ENCODE results near the gene RGS7. TPM values are rescaled to one million over a fixed set of nuclear protein-coding genes. Genes with fewer than 3 reads are reported as not detected.
"Not testable (repeated sequence)": the region's sequence is repeated elsewhere in the genome, so short reads cannot be mapped to it uniquely, and the experiment has no call there.

RGS7 gene
- total RNA-seq, 1 donor from 2014 or later: 0.81 TPM

DNA sequence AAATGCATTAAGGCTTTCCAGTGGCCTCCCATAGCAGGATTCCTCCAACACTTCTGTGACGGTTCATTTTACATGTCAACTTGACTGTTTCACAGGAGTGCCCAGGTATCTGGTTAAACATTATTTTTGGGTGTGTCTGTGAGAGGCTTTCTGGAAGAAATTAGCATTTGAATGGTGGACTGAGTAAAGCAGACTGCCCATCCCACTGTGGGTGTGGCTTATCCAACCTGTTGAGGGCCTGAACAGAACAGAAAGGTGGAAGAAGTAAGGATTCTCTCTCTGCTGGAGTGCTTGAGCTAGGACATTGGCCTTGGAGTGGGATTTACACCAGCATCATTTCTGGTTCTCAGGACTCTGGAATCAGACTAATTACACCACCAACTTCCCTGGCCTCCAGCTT lies 85.6 kb downstream of the RGS7 start:
- DNase-seq (ENCODE audit: low spot score): peak; percentile 34

DNA sequence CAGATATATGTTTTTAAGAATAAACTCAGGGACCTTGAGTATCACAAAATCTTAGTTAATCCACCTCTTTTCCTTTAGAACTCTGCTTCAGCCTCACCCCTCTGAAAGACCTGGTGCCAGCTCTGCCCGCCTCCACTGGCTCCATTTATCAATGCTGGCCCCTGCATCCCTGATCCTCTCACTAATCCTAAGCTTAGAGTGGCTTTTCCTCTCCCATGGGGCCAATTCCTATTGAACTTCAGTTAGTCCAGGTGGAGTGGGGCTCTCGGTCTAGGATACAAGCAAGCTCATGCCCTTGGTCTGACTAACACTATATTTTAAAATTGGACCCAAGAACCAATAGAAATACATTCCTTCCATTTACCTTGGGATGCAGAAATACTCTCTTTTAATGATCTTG lies 87.0 kb downstream of the RGS7 start:
- DNase-seq (ENCODE audit: low spot score): no peak

DNA sequence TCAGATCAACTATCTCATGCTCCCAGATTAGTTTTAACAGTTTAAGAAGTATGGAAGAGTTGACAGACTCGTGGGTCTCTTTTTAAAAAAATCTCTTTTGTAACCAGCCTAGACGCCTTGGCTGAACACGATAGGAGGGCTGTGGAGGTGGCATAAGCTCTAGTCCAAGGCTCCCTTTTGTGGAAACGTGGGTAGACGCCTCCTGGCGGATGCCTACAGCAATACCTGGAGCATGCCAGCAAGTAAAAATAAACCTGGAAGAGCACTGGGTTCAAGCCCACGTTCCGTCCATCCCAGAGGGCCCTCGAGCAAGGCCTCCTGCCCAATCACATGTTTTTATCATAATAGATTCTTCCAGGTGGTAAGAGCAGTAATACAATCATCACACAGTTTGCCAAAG lies 87.9 kb downstream of the RGS7 start:
- DNase-seq (ENCODE audit: low spot score): no peak

DNA sequence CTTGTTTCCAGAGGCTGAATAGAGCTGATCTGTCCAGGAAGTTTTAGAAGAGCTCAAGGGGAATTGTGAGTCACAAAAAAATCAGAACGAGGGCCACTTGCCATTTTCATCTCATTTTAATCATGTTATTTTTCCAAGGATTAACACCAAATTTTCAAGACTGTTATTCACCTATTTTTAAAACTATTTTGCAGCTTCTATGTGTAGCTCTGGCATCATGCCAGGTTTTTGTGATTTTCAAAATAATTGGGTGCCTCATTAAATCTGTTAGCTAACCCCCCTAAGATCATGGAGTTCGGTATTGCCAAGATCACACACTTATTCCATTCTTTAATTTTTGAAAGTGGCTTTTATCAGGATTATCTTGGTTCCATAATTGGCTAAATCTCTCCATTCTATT lies 90.9 kb downstream of the RGS7 start:
- DNase-seq (ENCODE audit: low spot score): no peak

DNA sequence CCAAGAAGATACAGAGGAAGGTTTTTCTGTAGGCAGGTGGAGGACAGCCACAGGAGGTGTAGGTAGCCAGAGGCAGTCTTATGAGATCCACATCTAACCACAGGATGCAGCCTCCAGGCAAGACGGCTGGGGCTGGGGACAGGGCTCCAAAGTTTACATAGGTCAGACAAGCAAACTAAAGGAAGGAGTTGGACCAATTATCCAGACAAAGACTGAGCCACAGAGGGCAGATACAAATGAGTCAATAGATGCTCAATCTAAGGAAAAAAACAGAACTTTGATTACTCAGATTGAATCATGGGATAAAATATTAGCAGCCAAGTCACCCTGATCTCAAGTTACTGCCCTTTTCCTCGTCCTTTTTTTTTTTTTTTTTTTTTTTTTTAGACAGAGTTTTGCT lies 91.6 kb downstream of the RGS7 start:
- DNase-seq (ENCODE audit: low spot score): no peak

DNA sequence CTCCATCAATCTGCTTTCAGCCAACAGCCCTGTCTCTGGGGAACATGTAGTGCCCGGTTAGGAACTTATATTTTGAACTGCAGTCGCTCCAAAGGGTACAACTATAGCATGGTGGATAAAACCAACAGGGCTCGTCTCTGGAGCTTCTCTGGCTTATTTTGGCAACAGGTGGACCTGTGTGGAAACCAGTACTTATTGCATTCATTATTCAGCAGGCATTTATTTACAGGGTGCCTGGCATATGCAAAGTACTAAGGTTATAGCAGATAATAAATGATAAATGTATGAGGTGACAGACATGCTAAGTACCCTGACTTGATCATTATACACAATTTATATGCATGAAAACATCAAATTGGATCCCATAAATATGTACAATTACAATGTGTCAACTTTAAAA lies 93.7 kb downstream of the RGS7 start:
- DNase-seq (ENCODE audit: low spot score): no peak

DNA sequence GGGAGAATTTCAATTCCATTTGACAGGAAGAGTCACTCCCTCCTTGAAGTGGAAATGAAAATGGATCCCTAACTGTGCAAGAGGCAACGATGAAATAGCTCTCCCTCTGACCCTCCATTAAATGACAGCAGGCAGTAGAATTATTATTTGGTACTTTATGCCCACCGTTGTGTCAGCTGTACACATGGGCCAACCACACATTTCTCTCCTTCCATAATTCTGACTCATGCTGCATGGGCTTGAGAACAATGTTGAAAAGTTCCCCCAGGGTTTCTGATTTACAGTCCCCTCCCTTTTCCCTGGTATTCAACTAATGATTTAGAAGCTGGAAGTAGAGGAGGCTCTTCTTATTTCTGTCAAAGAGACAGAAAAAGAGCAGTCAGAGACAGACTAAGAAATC lies 103.5 kb downstream of the RGS7 start:
- no peak for DNase-seq (ENCODE audit: low spot score)

DNA sequence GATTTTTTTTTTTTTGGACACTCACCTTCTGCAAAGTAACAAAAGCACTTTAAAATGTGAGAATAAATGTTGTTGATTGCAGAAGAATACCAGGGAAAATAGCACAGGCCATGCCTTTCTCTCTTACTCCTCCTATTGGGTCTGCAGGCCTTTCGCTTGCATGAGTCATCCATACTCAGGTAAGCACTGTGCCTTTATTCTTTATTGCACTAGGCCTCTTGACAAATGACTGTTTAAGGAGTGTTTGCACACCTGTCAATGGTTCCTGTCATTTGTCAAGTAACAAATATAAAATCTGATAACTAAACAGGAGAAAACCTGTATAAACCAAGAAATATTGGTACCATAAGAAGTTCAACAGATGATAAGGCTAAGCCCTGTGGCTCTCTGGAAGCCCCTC lies 106.5 kb downstream of the RGS7 start:
- no peak for DNase-seq (ENCODE audit: low spot score)

DNA sequence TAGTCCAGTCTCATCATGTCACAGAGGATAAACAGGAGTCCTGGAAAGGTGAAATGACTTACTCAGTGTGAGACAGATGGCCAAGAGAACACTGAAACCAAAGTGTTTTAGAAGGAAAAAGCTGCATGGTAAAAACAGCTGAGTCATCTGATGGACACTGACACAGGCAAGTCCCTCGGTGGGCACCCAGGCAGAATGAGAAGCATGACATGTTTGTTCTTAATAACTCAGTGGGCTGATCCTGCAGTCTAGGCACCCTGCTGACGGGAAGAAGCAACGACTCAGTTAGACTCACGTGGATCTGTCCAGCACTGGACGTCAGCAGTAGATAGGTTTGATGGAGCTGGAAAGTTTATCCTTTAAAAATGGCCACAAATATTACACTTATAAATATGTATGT lies 116.9 kb downstream of the RGS7 start:
- DNase-seq (ENCODE audit: low spot score): no peak

DNA sequence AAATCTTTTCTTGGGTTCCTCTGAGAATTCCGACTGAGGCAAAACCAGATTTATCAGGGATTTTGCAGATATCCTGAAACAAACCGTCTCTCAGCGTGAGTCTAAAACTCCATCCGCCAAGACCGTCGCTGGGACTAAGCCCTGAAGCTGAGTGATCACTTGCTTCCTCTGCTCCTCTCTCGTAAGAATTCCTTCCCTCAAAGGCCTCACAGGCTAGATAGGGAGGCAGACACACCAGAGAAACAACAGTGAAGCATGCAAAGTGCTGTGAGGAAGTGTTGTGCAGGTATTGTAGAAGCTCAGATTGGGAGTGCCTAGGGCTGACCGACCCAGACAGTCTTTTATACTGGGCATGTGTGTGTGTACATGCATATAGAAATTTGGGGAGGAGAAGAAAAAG lies 119.1 kb downstream of the RGS7 start:
- DNase-seq (ENCODE audit: low spot score): no peak

DNA sequence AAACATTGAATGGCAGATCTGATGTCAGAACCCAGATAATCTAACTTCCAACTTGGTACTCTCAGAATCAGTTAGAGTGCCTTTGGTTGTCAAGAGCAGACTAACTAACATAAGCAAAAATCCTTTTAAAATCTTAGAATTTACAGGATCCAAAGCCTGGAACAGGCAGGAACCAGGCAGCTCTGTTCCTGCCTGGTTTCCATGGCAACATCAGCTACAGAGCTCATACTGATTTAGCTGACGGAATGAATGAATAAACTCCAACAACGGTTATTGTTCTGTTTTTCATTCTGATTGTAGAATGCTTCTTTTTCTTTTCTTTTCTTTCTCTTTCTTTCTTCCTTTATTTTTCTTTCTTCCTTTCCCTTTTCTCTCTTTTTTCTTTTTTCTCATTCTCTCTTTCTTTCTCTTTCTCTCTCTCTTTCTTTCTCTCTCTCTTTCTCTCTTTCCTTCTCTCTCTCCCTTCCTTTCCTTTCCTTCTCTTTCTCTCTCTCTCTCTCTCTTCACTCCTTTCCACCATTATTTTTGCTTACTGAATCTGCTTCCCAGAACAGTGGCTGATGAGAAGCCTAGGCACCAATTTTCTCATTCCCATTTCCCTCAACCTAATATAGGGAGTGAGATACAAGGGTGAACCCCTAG lies 121.6 kb downstream of the RGS7 start:
- no peak for DNase-seq (ENCODE audit: low spot score)

DNA sequence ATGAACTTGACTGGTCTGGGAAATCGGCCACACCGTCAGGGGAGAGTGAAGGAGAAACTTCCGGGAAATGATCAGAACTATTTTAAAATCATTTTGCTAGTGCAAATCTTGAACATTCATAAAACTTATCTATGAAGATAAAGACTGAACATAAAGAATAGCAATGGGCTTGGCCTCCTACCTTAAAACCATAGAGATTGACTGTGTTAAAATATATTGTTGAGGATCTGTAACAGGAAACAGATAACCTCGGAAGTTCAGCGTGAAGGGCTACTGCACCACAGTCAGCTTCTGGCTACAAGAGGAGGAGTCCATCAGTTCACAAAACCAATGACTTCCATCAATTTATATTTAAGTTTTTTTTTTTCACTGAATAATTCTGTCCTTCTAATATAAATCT lies 127.3 kb downstream of the RGS7 start:
- no peak for DNase-seq (ENCODE audit: low spot score)

DNA sequence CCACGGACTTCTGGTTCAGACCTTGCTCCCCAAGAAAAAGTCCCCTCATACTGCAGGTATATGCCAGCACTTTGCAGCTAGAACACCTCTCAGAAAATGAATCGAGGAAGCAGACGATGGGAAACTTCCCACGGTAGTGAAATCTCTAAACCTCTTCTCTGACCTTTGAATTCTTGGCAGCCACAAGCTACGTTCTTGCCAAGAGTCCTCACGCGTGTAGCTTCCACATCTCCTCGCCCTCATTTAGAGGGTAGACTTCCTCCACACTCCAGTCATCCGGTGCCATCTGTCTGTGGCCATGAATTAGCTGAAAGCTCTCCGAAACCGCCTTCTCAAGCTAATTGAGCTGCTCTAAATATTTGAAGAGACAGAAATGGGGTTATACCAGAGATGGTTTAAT lies 127.8 kb downstream of the RGS7 start:
- peak; percentile 49 for DNase-seq (ENCODE audit: low spot score)

DNA sequence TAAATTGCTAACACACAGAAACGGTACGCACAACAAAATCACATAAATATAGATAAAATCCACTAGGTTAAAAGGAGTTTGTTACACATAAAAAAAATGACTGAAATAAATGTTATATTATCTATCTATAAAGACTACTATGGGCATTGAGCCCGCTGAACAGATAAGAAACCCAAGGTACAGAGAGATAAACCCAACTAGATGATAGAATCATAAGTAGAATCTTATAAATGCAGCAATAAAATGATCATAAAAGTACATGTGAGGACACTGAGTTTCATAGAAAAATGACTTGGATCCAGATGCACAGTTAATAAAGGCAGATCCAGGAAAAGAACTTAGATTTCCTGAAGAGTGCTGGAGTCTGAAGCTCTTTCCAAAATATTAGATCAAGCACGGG lies 128.7 kb downstream of the RGS7 start:
- no peak for DNase-seq (ENCODE audit: low spot score)

DNA sequence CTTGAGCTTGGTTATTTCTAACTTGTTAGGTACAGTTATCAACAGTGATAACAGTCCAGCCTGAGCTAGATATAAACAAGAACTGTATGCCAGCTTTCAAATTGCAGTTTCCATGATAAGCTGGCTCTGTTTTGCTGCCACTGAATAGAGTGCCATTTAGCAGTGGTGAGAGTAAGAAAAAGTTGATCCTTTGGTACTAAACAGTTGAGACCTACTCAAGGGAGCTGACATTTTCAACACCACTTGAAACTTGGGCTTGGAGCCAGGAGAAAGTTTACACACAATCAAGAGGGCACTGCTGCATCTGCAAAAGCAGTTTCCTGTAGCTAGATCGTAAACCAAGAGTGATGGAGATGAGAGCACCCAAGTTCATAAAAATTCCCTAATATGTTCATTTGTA lies 131.3 kb downstream of the RGS7 start:
- no peak for DNase-seq (ENCODE audit: low spot score)

DNA sequence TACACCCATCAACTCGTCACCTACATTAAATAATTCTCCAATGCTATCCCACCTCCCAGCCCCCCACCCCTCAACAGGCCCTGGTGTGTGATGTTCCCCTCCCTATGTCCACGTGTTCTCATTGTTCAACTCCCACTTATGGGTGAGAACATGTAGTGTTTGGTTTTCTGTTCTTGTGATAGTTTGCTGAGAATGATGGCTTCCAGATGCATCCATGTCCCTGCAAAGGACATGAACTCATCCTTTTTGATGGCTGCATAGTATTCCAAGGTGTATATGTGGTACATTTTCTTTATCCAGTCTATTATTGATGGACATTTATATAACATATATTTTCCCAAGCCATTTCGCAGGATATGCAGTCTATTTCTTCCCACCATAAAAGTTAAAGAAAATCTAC lies 132.8 kb downstream of the RGS7 start:
- DNase-seq (ENCODE audit: low spot score): not testable (repeated sequence)

DNA sequence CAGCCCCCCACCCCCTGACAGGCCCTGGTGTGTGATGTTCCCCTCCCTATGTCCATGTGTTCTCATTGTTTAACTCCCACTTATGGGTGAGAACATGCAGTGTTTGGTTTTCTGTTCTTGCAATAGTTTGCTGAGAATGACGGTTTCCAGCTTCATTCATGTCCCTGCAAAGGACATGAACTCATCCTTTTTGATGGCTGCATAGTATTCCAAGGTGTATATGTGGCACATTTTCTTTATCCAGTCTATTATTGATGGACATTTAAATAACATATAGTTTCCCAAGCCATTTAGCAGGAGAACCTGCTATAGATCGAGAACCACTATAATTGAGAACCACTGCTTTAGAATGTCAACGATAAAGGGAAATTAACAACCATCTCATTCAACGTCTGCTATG lies 134.2 kb downstream of the RGS7 start:
- DNase-seq (ENCODE audit: low spot score): not testable (repeated sequence)

DNA sequence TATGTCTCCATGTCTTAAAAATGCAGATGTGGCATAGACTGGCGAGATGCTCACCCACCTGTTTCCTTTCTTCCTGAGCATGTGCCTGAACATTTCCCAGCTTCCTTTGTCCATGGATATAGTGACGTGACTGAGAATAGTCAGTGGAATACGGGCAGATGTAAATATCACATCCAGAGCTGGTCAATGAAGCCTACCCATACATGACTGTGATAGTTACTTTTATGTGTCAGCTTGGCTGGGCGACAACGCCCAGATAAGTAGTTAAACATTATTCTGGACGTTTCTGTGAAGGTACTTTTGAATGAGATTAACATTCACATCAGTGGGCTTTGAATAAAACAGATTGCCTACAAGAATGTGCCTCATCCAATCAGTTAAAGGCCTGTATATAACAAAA lies 135.7 kb downstream of the RGS7 start:
- no peak for DNase-seq (ENCODE audit: low spot score)

DNA sequence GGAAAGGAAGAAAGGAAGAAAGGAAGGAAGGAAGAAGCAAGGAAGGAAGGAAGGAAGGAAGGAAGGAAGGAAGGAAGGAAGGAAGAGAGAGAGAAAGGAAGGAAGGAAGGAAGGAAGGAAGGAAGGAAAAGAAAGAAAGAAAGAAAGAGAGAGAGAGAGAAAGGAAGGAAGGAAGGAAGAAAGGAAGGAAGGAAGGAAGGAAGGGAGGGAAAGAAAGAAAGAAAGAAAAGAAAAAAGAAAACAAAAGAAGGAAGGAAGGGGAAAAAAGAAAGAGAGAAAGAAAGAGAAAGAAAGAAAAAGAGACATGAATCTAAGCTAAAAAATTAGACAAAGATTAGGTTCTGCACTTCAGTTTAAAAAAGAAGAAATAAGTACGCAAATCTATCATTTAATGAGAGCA lies 136.1 kb downstream of the RGS7 start:
- DNase-seq (ENCODE audit: low spot score): not testable (repeated sequence)

DNA sequence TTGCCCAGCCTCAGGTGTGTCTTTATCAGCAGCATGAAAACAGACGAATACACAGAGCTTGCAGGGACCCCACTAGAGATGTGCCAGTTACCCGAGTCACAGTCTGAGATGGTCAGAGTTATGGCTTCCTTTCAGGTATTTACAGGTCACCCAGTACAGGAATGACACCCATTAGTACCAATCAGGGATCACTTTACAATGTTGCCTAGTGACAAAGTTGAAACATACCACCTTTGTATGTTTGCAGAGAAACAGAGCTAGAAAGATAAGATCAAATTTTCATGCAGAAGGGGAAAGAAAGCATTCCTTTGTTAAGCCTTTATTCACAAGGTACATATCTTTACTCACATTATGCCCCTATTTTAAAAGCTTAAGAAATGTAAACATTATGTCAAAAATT lies 137.6 kb downstream of the RGS7 start:
- DNase-seq (ENCODE audit: low spot score): no peak

DNA sequence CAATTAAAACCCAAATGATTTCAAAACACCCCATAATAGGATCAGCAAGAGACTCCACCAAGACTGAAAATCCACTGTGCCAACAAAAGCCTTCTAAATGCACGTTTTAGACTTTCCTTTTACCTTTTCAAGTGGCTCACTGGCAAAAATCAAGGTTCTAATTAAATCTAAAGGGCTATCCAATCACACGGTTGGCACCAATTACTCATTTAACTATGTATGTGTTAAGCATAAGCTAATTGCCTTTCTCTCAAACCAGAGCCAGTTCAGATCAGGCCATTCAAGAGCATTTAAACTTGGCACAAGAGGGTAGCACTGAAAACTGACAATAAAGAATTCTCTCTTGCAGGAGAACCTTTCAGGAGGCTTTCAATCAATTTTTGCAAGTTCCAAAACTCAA lies 139.5 kb downstream of the RGS7 start:
- no peak for DNase-seq (ENCODE audit: low spot score)

DNA sequence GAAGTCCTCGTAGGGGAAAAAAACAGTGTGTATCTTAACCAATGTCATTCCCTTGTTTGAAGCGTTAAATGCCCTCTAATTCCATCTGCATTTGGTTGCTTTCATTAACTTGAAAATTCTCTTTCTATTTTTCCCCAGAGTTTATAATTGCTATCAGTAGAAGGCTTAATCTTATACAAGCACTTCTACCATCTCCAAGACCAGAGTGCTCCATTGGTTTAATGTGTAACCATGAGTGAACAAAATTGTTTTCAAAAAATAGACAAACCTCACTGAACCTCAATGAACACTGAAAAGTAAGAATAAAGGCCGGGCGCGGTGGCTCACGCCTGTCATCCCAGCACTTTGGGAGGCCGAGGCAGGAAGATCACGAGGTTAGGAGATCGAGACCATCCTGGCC lies 141.3 kb downstream of the RGS7 start:
- no peak for DNase-seq (ENCODE audit: low spot score)

DNA sequence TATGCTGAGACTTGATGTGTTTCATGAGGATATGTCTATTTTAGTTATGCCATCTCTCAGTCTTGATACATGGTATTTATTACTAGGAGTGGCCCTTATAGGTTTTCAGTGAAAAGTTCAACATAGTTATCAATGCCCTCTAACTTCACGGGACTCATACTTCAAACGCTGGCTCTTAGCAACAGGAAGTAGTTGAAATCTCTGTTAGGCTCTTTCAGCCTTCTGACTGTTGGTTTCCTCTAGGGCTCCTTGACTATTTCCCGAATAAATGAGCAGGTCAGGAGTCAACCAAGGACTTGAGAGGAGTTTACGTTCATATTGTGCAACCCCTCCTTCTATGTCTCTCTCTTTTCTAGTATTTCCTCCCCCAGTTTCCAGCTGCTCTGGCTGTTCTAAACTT lies 141.8 kb downstream of the RGS7 start:
- no peak for DNase-seq (ENCODE audit: low spot score)

DNA sequence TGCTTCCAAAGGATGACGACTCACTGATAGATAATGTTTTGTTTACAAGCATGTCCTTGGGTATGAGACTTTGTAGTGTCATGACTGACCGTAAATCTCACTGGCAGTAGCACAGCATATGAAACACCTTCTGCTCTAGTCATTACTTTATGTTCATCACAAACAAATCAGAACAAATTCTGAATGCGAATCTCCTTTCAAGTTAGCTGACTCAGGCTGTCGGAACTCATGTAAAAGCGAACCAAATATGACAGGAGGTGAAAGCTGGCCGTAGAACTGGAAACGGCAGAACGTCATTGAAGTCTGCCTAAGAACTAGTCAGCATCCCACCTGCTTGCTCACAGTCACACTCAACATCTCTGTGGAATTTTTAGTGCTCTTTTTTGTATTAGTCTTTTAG lies 143.9 kb downstream of the RGS7 start:
- DNase-seq (ENCODE audit: low spot score): no peak

DNA sequence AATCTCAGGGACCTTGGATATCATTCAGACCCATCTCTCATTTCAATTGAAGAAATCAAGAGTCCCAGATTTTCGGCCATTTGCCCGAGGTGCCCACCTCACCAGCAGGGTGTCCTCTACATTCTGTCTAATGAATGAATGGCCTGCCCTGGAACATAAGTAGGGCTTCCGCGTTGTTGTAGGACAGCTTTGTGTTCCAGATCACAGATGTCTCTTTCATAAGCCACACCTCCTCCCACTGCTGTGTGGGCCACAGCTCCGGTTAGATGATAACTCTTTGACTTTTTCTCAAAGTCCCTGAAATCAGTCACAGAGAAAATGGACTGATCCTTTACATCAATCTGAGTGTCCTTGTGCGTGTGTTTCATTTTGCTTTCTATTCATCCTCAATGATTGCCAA lies 144.4 kb downstream of the RGS7 start:
- DNase-seq (ENCODE audit: low spot score): no peak

Measured in mucosa of gallbladder (tissue), 1 donor.